SK-N-SH treated with all-trans-retinoic acid at 6 μM for 48 hours (cell line): Measurements from ENCODE around the gene TACR1.

Experiments used
- ATAC-seq: fragments of 200-7000 bp; cut with Tn5 transposase; 3 replicates; pipeline ENCODE4 v1.9.1; 2020; ENCODE audit warnings: mild to moderate bottlenecking, moderate library complexity
- ARNTL ChIP-seq: fragments of 450-650 bp; formaldehyde crosslinking; IDR thresholded peaks from 2 replicates; pipeline ENCODE4 v1.5.0; 2020; ENCODE audit warnings: low read depth, mild to moderate bottlenecking, moderate library complexity, borderline replicate concordance
- BACH2 ChIP-seq: fragments of 250-450 bp; sonication (Bioruptor Pico); IDR thresholded peaks from 2 replicates; pipeline ENCODE4 v1.9.0; 2021; ENCODE audit warnings: mild to moderate bottlenecking, borderline replicate concordance
- CREB5 ChIP-seq: fragments of 250-450 bp; sonication (Bioruptor Pico); IDR thresholded peaks from 2 replicates; pipeline ENCODE4 v1.5.1; 2020; ENCODE audit warnings: low read depth, mild to moderate bottlenecking, moderate library complexity
- CSDC2 ChIP-seq: fragments of 250-450 bp; sonication (Bioruptor Pico); IDR thresholded peaks from 2 replicates; pipeline ENCODE4 v1.5.0; 2020; ENCODE audit warnings: mild to moderate bottlenecking, moderate library complexity
- CSRNP3 ChIP-seq: fragments of 250-450 bp; sonication (Bioruptor Pico); IDR thresholded peaks from 2 replicates; pipeline ENCODE4 v1.5.1; 2021; ENCODE audit warnings: mild to moderate bottlenecking, moderate library complexity
- ESRRG ChIP-seq: fragments of 250-450 bp; sonication (Bioruptor Pico); IDR thresholded peaks from 2 replicates; pipeline ENCODE4 v1.6.1; 2021; ENCODE audit warnings: mild to moderate bottlenecking
- GLIS3 ChIP-seq: fragments of 250-450 bp; sonication (Bioruptor Pico); IDR thresholded peaks from 2 replicates; pipeline ENCODE4 v1.5.0; 2020; ENCODE audit warnings: mild to moderate bottlenecking, moderate library complexity
- ISL1 ChIP-seq: fragments of 250-450 bp; sonication (Bioruptor Pico); IDR thresholded peaks from 2 replicates; pipeline ENCODE4 v2.1.2; 2022; ENCODE audit warnings: mild to moderate bottlenecking, moderate library complexity
- OSR1 ChIP-seq: fragments of 250-450 bp; sonication (Bioruptor Pico); IDR thresholded peaks from 2 replicates; pipeline ENCODE4 v1.8.0; 2022; ENCODE audit warnings: moderate library complexity, mild to moderate bottlenecking, inconsistent platforms
- PATZ1 ChIP-seq: fragments of 250-450 bp; sonication (Bioruptor Pico); IDR thresholded peaks from 2 replicates; pipeline ENCODE4 v1.8.0; 2020; ENCODE audit warnings: mild to moderate bottlenecking, moderate library complexity, borderline replicate concordance
- POU6F1 ChIP-seq: fragments of 250-450 bp; sonication (Bioruptor Pico); IDR thresholded peaks from 2 replicates; pipeline ENCODE4 v1.8.0; 2021; ENCODE audit warnings: low read depth, mild to moderate bottlenecking, moderate library complexity, borderline replicate concordance
- RARB ChIP-seq: fragments of 250-450 bp; sonication (Bioruptor Pico); IDR thresholded peaks from 2 replicates; pipeline ENCODE4 v1.8.0; 2021; ENCODE audit warnings: mild to moderate bottlenecking, moderate library complexity
- SNAI2 ChIP-seq: fragments of 250-450 bp; sonication (Bioruptor Pico); IDR thresholded peaks from 2 replicates; pipeline ENCODE4 v1.5.0; 2020; ENCODE audit warnings: mild to moderate bottlenecking, moderate library complexity
- TCF4 ChIP-seq: fragments of 250-450 bp; sonication (Bioruptor Pico); IDR thresholded peaks from 2 replicates; pipeline ENCODE4 v1.8.0; 2021; ENCODE audit warnings: mild to moderate bottlenecking, moderate library complexity, borderline replicate concordance
- TOX ChIP-seq: fragments of 250-450 bp; sonication (Bioruptor Pico); IDR thresholded peaks from 2 replicates; pipeline ENCODE4 v1.8.0; 2021; ENCODE audit warnings: mild to moderate bottlenecking, moderate library complexity, borderline replicate concordance
- TSHZ2 ChIP-seq: fragments of 250-450 bp; sonication (Bioruptor Pico); IDR thresholded peaks from 2 replicates; pipeline ENCODE4 v1.5.0; 2020; ENCODE audit warnings: mild to moderate bottlenecking, moderate library complexity
- ZC3H10 ChIP-seq: fragments of 250-450 bp; sonication (Bioruptor Pico); IDR thresholded peaks from 2 replicates; pipeline ENCODE4 v1.5.1; 2021; ENCODE audit warnings: mild to moderate bottlenecking, moderate library complexity
- ZFP3 ChIP-seq: fragments of 250-450 bp; sonication (Bioruptor Pico); IDR thresholded peaks from 2 replicates; pipeline ENCODE4 v1.5.0; 2020; ENCODE audit warnings: mild to moderate bottlenecking, moderate library complexity
- ZFP30 ChIP-seq: fragments of 450-650 bp; formaldehyde crosslinking; IDR thresholded peaks from 2 replicates; pipeline ENCODE4 v1.5.0; 2022; ENCODE audit warnings: mild to moderate bottlenecking, moderate library complexity
- ZNF565 ChIP-seq: fragments of 450-650 bp; formaldehyde crosslinking; conservative IDR thresholded peaks from 2 replicates; pipeline ENCODE4 v1.5.0; 2020; ENCODE audit warnings: low read depth, mild to moderate bottlenecking, moderate library complexity
- ZNF70 ChIP-seq: fragments of 450-650 bp; formaldehyde crosslinking; IDR thresholded peaks from 2 replicates; pipeline ENCODE4 v1.5.0; 2020; ENCODE audit warnings: mild to moderate bottlenecking, moderate library complexity
- ZNF8 ChIP-seq: fragments of 450-650 bp; formaldehyde crosslinking; IDR thresholded peaks from 2 replicates; pipeline ENCODE4 v1.5.0; 2020; ENCODE audit warnings: mild to moderate bottlenecking, moderate library complexity

Gene TACR1

GRCh38 chr2:75102011-75102410, 97.3 kb downstream of the TACR1 start:
- no peak for TF ChIP-seq ZFP30 (CRISPR knock-in tag)
- ATAC-seq, result no peak

- peak; percentile 8; the same call in 2 of the 3 replicates for ATAC-seq
- TF ChIP-seq PATZ1 (CRISPR knock-in tag) (0 out of 2 replicates have a peak, but pooled peaks have one; percentile 9), ZFP30 (CRISPR knock-in tag) (no peak)
- TF ChIP-seq, all 23 proteins: peak for 1
Measured at GRCh38 chr2:75100801-75101151, 98.5 kb downstream of the TACR1 start.

- peak; percentile 92 for ATAC-seq
- TF ChIP-seq CSDC2 (CRISPR knock-in tag) (no peak), ZC3H10 (no peak), TOX (CRISPR knock-in tag) (peak; percentile 8; the same call in 1 of the 2 replicates), SNAI2 (CRISPR knock-in tag) (no peak), RARB (CRISPR knock-in tag) (no peak), ISL1 (CRISPR knock-in tag) (peak; percentile 61), BACH2 (CRISPR knock-in tag) (no peak), ZFP3 (CRISPR knock-in tag) (peak; percentile 55; the same call in 1 of the 2 replicates), PATZ1 (CRISPR knock-in tag) (peak; percentile 16; the same call in 1 of the 2 replicates)
Measured at GRCh38 chr2:75100011-75100800, 99.1 kb downstream of the TACR1 start.

GRCh38 chr2:75099521-75099922, 99.8 kb downstream of the TACR1 start:
- ATAC-seq, result peak; percentile 32
- TF ChIP-seq ZNF8 (CRISPR knock-in tag) (no peak), CSRNP3 (CRISPR knock-in tag) (no peak), OSR1 (CRISPR knock-in tag) (no peak), ISL1 (CRISPR knock-in tag) (no peak), ZFP3 (CRISPR knock-in tag) (no peak), GLIS3 (CRISPR knock-in tag) (no peak), ZNF70 (CRISPR knock-in tag) (no peak), ZC3H10 (no peak), TCF4 (CRISPR knock-in tag) (no peak), ZNF565 (CRISPR knock-in tag) (no peak), CREB5 (CRISPR knock-in tag) (no peak), ESRRG (CRISPR knock-in tag) (no peak), POU6F1 (CRISPR knock-in tag) (no peak), TOX (CRISPR knock-in tag) (no peak), TSHZ2 (no peak), CSDC2 (CRISPR knock-in tag) (no peak), BACH2 (CRISPR knock-in tag) (no peak), ARNTL (CRISPR knock-in tag) (no peak)
